ENCODE measurements around the gene AOC2. TPM values are rescaled to one million over a fixed set of nuclear protein-coding genes. Genes with fewer than 3 reads are reported as not detected.

Gene AOC2
- total and polyA plus RNA-seq, 2 of the 13 experiments (the other 11 are each of a cell fraction or from before 2014, with no cell fraction given) = 1.2 to 3.3 TPM

DNA sequence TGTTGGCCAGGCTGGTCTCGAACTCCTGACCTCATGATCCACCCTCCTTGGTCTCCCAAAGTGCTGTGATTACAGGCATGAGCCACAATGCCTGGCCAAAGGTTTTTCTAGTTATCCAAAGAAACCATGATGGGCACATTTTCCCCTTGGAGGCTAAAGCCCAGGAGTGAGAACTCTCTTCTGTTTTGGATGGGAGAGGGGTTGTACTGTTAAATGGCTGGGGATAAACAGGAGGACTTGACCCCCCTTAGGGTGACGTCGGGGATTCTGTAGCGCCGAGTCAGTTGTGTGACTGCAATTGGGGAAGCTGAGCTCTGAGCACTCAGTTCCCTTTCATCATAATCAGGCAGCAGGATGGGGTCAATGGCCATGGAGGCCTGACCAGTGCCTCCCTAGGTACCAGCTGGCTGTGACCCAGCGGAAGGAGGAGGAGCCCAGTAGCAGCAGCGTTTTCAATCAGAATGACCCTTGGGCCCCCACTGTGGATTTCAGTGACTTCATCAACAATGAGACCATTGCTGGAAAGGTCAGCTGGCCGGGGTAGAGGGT lies 10.7 kb downstream of the AOC2 start (continued):
- TF ChIP-seq, protein P1, sequence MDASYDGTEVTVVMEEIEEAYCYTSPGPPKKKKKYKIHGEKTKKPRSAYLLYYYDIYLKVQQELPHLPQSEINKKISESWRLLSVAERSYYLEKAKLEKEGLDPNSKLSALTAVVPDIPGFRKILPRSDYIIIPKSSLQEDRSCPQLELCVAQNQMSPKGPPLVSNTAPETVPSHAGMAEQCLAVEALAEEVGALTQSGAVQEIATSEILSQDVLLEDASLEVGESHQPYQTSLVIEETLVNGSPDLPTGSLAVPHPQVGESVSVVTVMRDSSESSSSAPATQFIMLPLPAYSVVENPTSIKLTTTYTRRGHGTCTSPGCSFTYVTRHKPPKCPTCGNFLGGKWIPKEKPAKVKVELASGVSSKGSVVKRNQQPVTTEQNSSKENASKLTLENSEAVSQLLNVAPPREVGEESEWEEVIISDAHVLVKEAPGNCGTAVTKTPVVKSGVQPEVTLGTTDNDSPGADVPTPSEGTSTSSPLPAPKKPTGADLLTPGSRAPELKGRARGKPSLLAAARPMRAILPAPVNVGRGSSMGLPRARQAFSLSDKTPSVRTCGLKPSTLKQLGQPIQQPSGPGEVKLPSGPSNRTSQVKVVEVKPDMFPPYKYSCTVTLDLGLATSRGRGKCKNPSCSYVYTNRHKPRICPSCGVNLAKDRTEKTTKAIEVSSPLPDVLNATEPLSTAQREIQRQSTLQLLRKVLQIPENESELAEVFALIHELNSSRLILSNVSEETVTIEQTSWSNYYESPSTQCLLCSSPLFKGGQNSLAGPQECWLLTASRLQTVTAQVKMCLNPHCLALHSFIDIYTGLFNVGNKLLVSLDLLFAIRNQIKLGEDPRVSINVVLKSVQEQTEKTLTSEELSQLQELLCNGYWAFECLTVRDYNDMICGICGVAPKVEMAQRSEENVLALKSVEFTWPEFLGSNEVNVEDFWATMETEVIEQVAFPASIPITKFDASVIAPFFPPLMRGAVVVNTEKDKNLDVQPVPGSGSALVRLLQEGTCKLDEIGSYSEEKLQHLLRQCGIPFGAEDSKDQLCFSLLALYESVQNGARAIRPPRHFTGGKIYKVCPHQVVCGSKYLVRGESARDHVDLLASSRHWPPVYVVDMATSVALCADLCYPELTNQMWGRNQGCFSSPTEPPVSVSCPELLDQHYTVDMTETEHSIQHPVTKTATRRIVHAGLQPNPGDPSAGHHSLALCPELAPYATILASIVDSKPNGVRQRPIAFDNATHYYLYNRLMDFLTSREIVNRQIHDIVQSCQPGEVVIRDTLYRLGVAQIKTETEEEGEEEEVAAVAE (CRISPR knock-in tag; IDR thresholded peaks at IDR 0.05; ENCODE audit: borderline replicate concordance) = no peak
- TF ChIP-seq NR1H2 (CRISPR knock-in tag; IDR thresholded peaks at IDR 0.05; ENCODE audit: borderline replicate concordance, low read depth) (no peak), NFYC (CRISPR knock-in tag; IDR thresholded peaks at IDR 0.05) (no peak), POLR2G (IDR thresholded peaks at IDR 0.05; ENCODE audit: low read depth, low read length) (no peak), ZNF75D (CRISPR knock-in tag; IDR thresholded peaks at IDR 0.05; ENCODE audit: borderline replicate concordance) (no peak), SALL1 (CRISPR knock-in tag; IDR thresholded peaks at IDR 0.05) (peak; percentile 79), TRIM24 (CRISPR knock-in tag; IDR thresholded peaks at IDR 0.05) (no peak), SMAD3 (CRISPR knock-in tag; IDR thresholded peaks at IDR 0.05) (peak; percentile 36; the same call in 1 of the 2 replicates), ZNF10 (CRISPR knock-in tag; IDR thresholded peaks at IDR 0.05; ENCODE audit: borderline replicate concordance, low read depth) (no peak), CREM (IDR thresholded peaks at IDR 0.05) (peak; percentile 55; the same call in 1 of the 2 replicates), CREM (CRISPR knock-in tag; IDR thresholded peaks at IDR 0.05) (no peak), ZNF619 (CRISPR knock-in tag; IDR thresholded peaks at IDR 0.05) (no peak), HDAC6 (IDR thresholded peaks at IDR 0.05; ENCODE audit: low read depth, low read length) (no peak), IRF2 (CRISPR knock-in tag; IDR thresholded peaks at IDR 0.05) (peak; percentile 31; the same call in 1 of the 2 replicates), RAD51 (IDR thresholded peaks at IDR 0.05; ENCODE audit: borderline replicate concordance) (no peak)
- TF ChIP-seq, protein P2, sequence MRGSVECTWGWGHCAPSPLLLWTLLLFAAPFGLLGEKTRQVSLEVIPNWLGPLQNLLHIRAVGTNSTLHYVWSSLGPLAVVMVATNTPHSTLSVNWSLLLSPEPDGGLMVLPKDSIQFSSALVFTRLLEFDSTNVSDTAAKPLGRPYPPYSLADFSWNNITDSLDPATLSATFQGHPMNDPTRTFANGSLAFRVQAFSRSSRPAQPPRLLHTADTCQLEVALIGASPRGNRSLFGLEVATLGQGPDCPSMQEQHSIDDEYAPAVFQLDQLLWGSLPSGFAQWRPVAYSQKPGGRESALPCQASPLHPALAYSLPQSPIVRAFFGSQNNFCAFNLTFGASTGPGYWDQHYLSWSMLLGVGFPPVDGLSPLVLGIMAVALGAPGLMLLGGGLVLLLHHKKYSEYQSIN (CRISPR knock-in tag; IDR thresholded peaks at IDR 0.05; ENCODE audit: borderline replicate concordance) = no peak
- TF ChIP-seq, protein P3, sequence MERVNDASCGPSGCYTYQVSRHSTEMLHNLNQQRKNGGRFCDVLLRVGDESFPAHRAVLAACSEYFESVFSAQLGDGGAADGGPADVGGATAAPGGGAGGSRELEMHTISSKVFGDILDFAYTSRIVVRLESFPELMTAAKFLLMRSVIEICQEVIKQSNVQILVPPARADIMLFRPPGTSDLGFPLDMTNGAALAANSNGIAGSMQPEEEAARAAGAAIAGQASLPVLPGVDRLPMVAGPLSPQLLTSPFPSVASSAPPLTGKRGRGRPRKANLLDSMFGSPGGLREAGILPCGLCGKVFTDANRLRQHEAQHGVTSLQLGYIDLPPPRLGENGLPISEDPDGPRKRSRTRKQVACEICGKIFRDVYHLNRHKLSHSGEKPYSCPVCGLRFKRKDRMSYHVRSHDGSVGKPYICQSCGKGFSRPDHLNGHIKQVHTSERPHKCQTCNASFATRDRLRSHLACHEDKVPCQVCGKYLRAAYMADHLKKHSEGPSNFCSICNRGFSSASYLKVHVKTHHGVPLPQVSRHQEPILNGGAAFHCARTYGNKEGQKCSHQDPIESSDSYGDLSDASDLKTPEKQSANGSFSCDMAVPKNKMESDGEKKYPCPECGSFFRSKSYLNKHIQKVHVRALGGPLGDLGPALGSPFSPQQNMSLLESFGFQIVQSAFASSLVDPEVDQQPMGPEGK (CRISPR knock-in tag; IDR thresholded peaks at IDR 0.05) = peak; percentile 79
- TF ChIP-seq, protein P4, sequence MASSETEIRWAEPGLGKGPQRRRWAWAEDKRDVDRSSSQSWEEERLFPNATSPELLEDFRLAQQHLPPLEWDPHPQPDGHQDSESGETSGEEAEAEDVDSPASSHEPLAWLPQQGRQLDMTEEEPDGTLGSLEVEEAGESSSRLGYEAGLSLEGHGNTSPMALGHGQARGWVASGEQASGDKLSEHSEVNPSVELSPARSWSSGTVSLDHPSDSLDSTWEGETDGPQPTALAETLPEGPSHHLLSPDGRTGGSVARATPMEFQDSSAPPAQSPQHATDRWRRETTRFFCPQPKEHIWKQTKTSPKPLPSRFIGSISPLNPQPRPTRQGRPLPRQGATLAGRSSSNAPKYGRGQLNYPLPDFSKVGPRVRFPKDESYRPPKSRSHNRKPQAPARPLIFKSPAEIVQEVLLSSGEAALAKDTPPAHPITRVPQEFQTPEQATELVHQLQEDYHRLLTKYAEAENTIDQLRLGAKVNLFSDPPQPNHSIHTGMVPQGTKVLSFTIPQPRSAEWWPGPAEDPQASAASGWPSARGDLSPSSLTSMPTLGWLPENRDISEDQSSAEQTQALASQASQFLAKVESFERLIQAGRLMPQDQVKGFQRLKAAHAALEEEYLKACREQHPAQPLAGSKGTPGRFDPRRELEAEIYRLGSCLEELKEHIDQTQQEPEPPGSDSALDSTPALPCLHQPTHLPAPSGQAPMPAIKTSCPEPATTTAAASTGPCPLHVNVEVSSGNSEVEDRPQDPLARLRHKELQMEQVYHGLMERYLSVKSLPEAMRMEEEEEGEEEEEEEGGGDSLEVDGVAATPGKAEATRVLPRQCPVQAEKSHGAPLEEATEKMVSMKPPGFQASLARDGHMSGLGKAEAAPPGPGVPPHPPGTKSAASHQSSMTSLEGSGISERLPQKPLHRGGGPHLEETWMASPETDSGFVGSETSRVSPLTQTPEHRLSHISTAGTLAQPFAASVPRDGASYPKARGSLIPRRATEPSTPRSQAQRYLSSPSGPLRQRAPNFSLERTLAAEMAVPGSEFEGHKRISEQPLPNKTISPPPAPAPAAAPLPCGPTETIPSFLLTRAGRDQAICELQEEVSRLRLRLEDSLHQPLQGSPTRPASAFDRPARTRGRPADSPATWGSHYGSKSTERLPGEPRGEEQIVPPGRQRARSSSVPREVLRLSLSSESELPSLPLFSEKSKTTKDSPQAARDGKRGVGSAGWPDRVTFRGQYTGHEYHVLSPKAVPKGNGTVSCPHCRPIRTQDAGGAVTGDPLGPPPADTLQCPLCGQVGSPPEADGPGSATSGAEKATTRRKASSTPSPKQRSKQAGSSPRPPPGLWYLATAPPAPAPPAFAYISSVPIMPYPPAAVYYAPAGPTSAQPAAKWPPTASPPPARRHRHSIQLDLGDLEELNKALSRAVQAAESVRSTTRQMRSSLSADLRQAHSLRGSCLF (CRISPR knock-in tag; IDR thresholded peaks at IDR 0.05; ENCODE audit: borderline replicate concordance) = no peak

Measured in HepG2 (cell line).